ENCODE data around the gene MRPL55.

- no peak for TF ChIP-seq SMC3 (IDR thresholded peaks at IDR 0.05; ENCODE audit: low read depth, low read length)
- TF ChIP-seq POLR2A (IDR thresholded peaks at IDR 0.05; ENCODE audit: low read depth, low read length): no peak
- TF ChIP-seq CTCF (conservative IDR thresholded peaks at IDR 0.05; ENCODE audit: low read depth, low read length): no peak
- no peak for TF ChIP-seq RAD21 (IDR thresholded peaks at IDR 0.05; ENCODE audit: low read length)
- TF ChIP-seq RFX5 (IDR thresholded peaks at IDR 0.05; ENCODE audit: low read depth, low read length): no peak
- TF ChIP-seq ELK1 (IDR thresholded peaks at IDR 0.05; ENCODE audit: borderline replicate concordance, low read depth, low read length): no peak
- no peak for TF ChIP-seq CEBPB (IDR thresholded peaks at IDR 0.05; ENCODE audit: low read depth, low read length)
- no peak for TF ChIP-seq CHD1 (IDR thresholded peaks at IDR 0.05; ENCODE audit: low read depth, low read length)
- TF ChIP-seq USF2 (IDR thresholded peaks at IDR 0.05; ENCODE audit: low read depth, low read length): no peak
- TF ChIP-seq RCOR1 (IDR thresholded peaks at IDR 0.05; ENCODE audit: insufficient replicate concordance, low read length): no peak
- no peak for TF ChIP-seq BHLHE40 (IDR thresholded peaks at IDR 0.05; ENCODE audit: low read depth, low read length)
- TF ChIP-seq MAFK (IDR thresholded peaks at IDR 0.05; ENCODE audit: low read depth, low read length): no peak
Measured at GRCh38 chr1:228148196-228148861, 39.2 kb upstream of the MRPL55 start.
